8988T (cell line): Measurements from ENCODE around the gene CFAP20DC.
A peak's percentile ranks its signal among the peaks of the same experiment; 100 is the strongest.
"Not testable (repeated sequence)": the region's sequence is repeated elsewhere in the genome, so short reads cannot be mapped to it uniquely, and the experiment has no call there.

ENCODE experiments used
- DNase-seq: peaks from one replicate; pipeline ENCODE4 v3.0.0; 2011

Gene CFAP20DC

DNA sequence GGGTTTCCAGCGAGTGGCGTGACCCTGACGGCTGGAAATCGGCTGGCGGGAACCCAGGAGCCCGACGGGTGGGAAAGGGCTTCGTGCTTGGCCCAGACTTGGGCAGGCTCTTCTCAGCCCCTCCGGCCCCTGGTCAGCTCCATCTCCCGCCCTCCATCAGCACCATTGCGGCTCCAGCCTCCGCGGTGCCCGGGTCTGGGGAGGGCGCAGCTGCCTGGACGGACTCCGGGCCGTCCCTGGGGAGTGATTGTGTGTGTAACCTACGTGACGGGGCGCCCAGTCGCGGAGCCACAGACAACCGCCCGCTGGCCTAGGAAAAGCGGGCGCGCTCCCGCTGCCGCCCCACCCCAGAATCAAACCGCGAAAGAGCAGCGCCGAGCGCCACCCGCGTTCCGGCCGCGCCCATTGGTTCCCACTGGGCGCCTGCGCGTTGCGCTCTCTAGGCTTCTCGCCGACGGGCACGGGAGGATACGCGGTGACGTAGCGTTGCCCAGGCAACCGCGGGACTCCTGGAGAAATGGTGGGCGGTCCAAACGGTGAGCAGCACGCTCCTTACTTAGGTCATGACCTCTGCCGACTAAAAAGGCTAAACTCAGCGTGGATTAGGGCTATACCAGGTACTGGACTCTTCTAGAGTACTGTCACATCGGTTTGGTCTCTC lies at the start of gene CFAP20DC:
Gene CFAP20DC (minus strand): TSS at position 355 of the 661 bp plus-strand sequence. CDS start 394 bp downstream, outside the sequence.
- peak; percentile 93 for DNase-seq

DNA sequence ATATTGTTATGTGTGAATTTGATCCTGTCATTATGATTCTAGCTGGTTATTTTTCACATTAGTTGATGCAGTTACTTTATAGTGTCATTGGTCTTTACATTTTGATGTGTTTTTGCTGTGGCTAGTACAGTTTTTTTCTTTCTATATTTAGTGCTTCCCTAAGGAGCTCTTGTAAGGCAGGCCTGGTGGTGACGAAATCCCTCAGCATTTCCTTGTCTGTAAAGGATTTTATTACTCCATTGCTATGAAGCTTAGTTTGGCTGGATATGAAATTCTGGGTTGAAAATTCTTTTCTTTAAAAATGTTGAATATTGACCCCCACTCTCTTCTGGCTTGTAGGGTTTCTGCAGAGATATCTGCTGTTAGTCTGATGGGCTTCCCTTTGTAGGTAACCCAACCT lies 48.7 kb upstream of the CFAP20DC start:
- not testable (repeated sequence) for DNase-seq

DNA sequence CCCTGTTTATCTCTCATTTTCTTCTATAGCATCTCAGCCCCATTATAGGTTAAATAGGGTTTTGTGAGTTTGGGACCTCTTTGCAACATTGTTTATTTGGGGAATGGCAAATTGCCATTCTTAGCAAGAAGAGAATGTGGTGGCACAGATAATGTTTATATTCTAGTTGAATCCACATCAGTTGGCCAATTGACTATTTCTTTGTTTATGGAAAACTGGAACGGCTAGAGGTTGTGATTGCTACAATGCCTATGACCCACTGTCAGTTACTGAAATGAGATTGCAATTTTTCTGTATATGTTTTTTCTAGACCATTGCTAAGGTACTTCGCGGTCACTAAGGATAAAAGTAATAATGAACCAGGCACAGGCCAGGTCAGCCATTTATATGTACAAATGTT lies 44.6 kb upstream of the CFAP20DC start:
- no peak for DNase-seq

DNA sequence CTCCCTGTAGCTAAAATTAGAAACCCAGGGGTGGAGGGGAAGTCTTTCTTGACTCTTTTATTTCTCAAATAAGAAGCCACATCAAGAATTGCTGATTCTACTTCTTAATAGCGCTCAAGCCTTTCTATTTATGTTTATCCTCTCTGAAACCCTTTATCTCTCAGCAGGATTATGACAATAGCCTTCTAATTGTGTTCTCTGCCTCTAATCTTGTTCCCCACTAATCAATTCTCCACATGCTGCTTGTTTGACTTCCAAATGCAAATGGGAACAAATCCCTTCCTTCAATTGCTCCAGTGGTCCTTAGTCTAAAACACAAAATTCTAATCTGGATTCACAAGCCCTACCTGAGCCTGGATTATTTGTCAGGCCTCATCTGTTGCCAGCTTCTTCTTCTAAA lies 43.7 kb upstream of the CFAP20DC start:
- DNase-seq, result no peak

DNA sequence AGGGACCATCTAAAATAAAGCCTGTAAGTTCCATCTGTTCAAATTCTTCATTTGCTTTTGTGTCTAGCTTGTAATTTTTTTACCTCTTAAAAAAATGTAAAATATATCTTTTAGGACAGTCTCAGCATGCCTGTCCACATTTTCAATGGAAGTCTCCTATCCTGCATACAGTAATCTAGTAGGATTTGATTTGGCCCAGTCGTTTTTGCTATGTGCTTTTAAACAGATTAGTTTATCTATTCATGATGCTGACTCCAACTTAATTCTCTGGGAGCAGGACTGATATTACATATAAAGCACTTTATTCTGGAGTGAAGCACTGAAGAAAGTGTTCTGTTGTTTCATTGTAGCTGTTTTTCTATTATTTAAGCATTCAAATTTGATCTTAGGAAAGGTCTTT lies 38.9 kb upstream of the CFAP20DC start:
- DNase-seq, result no peak

DNA sequence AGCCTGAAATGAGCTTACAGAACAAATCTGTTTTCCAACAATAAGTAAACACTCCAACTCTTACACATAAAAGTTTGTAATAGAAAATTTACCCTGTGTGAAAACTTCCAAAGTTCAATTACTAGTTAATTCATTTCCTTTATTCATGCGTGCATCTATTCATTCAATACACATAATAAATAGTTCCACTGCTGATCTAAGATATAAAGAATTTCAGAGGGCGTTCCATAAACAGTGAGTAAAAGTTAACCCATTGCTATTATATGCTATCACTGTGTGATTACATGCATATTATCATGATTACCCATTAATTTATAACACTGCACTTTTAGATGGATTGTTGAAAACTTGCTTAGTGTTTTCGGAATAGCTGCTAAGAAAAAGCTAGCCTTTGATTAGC lies 36.2 kb upstream of the CFAP20DC start:
- DNase-seq, result no peak

DNA sequence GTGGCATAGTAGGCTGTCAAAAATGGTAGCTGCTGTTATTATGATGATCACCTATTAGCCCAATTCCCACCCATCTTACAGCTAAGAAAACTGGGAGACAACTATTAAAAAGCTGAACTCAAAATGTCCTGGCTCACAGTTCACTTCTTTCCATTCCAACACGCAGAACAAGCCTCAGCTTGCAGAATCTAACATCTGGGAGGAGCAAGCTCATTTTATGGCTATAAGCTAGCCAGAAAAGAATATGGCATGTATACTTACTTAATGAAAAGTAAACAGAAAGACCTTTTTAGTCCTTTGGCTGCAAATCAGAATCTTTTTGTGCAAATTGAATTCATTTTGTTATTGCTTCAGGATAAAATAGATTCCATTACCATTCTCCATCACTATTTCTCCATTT lies 34.8 kb upstream of the CFAP20DC start:
- DNase-seq, result no peak

DNA sequence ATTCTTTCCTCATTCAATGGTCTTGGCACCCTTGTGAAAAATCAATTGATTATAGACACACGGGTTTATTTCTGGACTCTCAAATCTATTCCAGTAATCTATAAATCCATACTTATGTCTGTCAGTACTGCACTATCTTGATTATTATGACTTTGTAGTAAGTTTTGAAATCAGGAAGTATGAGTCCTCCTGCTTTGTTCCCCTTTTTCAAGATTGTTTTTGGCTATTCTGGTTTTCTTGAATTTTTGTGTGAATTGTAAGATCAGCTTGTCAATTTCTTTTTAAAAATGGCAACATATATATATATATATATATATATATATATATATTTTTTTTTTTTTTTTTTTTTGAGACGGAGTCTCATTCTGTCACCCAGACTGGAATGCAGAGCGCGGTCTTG lies 32.3 kb upstream of the CFAP20DC start:
- DNase-seq, result no peak

DNA sequence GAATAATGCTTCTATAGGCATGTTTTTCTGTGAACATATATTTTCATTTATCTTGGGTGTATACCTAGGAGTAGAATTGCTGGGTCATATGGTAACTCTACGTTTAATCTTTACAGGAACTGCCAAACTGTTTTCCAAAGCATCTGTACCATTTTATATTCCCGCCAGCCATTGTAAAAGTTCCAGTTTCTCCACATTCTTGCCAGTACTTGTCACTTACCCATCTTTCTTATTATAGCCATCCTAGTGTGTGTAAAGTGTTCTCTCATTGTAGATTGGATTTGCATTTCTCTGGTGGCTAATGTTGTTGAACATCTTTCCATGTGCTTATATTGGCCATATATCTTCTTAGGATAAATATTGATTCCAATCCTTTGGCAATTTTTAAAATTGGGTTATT lies 31.2 kb upstream of the CFAP20DC start:
- no peak for DNase-seq

DNA sequence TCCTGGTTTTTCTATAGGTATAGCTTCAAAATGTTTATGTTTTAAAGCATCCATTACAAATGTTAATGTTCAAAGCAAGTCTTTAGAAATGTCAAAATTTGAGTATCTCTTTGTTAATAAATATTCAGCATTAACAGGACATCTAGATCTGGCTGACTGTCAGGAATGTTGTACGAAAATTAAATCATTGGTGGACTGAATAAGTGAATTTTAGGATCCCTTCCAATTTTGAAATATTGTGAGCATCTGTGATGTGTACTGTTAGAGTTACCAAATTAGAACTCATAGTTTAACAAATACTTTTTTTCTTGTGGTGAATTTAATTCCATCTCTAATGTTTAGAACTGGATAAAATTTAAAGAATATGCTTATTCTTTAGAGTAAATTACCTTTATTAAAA lies 30.1 kb upstream of the CFAP20DC start:
- DNase-seq, result no peak

DNA sequence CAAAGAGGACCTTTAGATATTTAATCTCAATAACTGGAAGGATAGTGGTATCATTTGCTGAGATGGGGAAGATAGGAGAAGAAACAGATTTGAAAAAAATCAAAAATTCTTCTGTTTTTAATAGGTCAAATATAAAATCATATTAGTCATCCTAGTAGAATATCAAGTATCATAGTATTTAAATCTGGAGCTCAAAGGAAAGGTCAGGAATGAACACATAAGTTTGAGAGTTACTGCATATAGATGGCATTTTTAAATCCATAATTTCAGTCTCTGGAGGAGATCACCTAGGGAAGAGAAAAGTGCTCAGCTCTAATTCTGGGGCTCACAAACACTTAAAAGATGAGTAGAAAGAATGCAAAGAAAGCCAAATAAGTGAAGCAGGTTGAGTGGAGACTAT lies 24.9 kb upstream of the CFAP20DC start:
- DNase-seq, result no peak

DNA sequence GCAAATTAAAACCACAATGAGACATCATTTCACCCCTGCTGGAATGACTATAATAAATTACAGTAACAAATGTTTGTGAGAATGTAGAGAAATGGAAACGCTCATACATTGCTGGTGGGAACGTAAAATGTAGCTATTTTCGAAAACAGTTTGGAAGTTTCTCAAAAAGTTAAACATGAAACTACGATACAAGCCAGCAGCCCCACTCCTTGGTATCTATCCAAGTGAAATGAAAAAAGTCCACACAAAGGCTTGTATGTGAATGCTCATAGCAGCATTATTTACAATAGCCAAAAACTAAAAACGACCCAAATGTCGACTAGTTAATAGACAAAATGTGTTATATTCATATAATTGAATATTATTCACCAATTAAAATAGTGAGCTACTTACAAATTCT lies 22.9 kb upstream of the CFAP20DC start:
- no peak for DNase-seq

DNA sequence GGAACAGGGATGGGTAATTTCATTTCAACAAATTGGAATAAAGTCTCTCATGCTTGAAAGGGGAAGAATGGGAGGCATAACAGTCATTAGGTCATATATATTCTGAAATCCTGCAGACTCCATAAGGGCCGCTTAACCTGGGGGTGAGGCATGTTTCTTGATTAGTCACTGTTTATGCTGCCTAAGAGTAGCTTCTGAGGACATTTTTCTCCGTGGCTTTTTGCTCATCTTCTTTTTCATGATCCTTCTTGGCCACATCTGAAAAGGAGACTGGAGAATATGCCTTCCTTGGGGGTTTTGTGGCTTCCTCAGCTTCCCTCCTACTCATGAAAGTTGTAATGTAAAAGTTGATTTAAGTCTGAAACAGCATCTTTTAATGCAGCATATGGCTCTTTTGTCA lies 20.0 kb upstream of the CFAP20DC start:
- DNase-seq, result no peak

DNA sequence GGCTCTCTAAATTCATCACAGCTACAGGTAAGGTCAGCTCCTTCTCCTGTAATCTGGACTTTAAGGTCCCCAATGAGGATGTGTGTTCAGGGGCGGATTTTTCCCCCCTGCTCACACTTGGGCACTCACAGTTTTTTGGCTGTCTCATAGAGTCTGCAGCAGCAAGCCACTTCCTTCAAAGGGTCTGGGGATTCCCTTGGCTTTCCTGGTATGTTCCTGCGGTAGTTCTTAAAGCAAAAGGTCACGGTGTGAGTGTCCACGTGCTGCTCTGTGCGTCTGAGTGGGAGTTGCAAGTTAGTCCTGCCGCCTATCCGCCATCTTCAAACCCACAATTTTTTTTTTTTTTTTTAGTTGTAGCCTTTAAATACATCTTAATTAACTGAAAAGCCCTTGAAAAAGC lies 15.4 kb upstream of the CFAP20DC start:
- no peak for DNase-seq

DNA sequence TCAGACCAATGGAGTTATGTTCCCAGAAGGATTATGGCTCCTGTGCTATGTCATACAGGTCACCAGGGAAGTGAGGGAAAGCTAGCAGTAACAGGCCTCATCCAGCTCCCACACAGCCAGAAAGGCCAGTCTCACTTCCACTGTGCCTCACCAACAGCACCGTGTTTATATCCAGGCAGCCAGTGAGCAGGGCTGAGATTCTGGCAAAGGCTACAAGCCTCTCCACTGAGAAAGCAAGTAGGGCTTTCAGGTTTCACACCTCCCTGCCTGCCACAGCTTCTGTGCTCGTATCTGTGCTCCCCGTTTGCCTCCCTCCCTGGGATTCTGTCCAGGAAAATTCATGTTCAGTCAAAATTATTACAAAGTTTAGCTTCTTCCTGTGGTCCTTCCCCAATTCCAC lies 14.9 kb upstream of the CFAP20DC start:
- DNase-seq, result no peak

DNA sequence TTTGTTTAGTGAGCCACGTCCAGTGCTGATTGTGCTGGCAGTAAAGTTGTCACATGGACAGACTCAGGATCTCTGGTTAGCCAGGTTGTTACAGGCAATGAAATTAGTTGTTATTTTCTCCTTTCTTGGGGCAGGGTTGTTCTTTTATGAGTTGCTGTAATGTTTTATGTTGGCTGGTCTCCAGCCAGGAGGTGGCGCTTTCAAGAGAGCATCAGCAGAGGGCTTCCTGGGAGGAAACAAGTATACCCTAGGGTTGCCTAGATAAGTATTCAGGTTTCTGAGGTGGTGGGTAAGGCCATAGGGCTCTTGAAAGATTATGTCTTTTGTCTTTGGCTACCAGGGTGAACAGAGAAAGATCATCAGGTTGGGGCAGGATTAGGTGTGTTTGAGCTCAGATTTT lies 14.5 kb upstream of the CFAP20DC start:
- DNase-seq, result no peak

DNA sequence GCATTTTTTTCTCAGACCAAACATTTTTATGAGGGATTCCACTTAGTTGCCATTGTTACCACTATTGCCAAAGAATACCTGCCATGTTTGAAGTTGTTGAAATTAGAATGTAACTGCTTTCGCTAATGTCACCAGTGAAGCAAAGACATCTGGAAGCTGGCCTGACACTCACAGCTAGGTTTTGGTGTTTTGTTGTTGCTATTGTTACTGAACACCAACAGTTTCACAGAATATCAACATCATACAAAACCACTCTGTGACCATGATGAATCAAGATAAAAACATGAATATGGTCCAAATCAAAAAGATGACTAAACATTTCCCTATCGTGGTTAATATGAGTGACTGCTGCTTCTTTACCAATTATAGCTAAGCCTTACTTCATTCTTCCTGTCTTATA lies 6.9 kb upstream of the CFAP20DC start:
- no peak for DNase-seq

DNA sequence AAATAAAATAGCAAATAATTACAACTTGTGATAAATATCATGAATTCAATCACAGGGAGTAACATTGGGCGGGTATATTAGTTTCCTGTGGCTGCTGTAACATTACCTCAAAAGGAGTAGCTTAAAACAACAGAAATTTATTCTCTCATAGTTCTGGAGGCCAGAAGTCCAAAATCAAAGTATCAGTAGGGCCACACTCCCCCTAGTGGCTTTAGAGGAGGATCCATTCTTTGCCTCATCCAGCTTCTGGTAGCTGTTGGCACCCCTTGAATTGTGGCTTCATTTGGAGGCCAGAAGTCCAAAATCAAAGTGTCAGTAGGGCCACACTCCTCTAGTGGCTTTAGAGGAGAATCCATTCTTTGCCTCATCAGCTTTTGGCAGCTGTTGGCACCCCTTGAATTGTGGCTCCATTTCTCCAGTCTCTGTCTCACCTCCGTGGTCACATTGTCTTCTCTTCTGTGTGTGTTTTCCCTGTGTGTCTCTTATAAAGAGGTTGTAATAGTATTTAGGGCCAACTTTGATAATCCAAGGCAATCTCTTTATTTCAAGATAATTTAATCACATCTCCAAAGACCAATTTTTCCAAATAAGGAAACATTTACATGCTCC lies 3.1 kb upstream of the CFAP20DC start:
- DNase-seq, result no peak

DNA sequence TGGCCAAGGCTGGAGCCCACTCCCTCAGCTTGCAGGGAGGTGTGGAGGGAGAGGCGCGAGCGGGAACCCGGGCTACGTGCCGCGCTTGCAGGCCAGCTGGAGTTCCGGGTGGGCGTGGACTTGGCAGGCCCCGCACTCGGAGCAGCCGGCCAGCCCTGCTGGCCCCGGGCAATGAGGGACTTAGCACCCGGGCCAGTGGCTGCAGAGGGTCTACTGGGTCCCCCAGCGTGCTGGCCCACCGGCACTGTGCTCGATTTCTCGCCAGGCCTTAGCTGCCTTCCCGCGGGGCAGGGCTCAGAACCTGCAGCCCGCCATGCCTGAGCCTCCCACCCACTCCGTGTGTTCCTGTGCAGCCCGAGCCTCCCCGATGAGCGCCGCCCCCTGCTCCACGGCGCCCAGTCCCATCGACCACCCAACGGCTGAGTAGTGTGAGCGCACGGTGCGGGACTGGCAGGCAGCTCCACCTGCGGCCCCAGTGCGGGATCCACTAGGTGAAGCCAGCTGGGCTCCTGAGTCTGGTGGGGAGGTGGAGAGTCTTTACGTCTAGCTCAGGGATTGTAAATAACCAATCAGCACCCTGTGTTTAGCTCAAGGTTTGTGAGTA lies 1.1 kb upstream of the CFAP20DC start:
- not testable (repeated sequence) for DNase-seq

DNA sequence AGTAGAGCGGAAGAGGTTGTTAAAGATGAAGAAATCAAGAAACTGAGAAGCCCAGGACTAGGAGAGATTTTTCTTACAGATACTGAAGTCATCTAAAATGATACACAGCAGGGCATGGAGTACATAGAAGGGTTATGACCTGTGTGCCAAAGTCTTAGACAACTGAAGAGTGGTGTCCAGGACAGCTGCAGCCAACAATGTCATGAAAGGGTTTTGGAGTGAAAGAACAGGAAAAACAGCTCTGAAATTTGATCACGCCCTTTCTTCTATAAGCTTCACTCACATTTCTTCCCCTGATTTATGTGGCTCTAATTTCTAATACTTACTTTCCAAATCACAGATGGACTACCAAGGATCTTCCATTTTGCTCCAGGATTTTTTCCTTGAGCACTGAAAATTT lies 3.0 kb downstream of the CFAP20DC start:
- DNase-seq, result no peak

DNA sequence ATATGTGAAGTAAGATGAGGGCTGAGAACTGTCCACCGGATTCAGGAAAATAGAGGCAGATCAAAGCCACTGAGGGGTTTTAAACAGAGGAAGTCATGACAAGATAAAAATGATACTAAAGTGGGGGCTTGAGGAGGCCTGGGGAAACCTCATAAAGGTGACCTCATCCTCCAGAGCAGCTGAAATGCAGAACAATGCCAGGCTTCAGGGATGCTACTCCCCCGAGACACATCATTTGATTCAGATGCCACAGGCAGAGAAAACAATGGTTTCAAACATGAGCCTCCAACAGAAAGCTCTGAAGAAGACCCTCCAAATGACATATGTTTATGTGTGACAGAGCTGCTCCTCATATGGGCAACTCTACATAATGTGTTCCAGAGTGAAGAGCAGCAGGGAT lies 6.4 kb downstream of the CFAP20DC start:
- DNase-seq, result no peak

DNA sequence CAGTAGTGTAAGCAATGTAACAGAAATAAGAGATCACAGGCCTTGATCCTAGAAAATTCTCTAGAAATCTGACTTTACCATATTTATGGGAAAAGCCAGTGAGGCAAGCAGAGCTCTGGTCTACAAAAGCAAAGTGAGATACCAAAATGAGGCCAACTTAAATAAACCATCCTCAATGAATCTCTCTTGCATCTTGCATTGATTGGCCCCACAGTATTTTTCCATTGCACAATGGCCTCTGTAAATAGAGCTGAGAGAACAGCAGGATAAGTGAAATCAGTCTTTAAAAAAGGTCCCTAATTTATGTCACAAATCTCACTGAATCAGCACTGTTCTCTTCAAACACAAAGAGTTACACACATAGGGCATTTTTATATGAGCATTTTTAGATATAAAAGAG lies 8.9 kb downstream of the CFAP20DC start:
- no peak for DNase-seq

DNA sequence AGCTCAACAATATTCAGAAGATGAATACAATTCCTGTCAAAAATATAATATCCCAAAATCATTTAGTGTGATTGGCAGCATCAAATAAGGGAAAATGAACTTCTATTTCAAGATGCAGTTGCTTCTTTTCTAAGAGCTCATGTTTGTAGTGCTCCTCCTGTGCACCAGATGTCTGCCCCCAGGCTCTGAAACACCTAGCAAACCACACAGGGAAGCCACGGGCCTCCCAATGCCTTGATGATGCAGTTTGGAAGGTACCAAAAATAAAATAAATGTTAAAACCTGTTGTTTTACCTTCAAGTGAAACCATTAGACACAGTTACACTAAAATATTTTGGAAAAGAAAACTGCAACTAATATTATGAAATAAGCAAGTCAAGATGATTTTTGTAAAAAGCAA lies 22.2 kb downstream of the CFAP20DC start:
- no peak for DNase-seq

DNA sequence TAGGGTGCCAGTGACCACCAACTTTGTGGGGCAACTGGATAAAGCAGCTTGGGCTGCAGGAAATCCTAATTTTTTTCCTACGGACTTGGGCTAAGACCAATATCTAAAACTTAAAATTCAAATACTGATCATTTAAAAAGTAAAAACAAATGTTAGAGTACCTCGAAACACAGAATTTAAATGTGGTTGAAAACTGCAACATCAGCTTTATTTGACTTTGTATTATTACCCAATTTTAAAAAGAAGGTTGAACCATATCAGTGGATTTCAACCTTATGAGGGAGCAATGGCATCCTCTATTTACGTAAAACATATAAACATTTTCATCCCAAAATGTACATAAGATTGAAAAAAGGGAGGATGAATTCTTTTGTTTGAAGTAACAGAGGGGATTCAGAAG lies 26.2 kb downstream of the CFAP20DC start:
- DNase-seq, result no peak

DNA sequence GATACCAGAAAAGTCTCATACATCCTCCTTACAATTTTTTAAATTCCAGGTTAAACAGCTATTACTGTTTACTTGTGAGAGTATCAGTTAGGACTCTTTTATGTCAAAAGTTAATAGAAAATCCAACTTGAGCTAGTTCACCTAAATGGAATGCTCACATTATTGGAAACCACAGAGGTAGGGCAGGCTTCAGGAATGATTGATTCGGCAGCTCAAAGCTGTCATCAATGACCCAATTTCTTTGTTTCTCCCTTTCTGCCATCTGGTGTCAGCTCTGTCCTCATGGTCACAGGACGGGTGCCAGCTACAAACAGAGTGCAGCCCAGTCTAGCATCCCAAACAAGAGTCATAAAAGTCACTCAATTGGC lies 32.2 kb downstream of the CFAP20DC start:
- no peak for DNase-seq
